Pancreas (tissue), 10 donors: ENCODE results near the gene SLC37A3. TPM values are rescaled to one million over a fixed set of nuclear protein-coding genes. Genes with fewer than 3 reads are reported as not detected.
"Not testable (repeated sequence)": the region's sequence is repeated elsewhere in the genome, so short reads cannot be mapped to it uniquely, and the experiment has no call there.

ENCODE experiments used
- ATAC-seq, 4 donors: fragments of 200-7000 bp; cut with Tn5 transposase; one replicate each; pipeline versions ENCODE4 v1.8.0 to v1.9.1; 2020; ENCODE audit warnings: mild to moderate bottlenecking in 4 of 4, moderate library complexity in 4 of 4
- DNase-seq, 6 donors: peaks; one replicate each; pipeline ENCODE4 v3.0.0-alpha.2; 2020
- FAIRE-seq: peaks from 2 replicates; lab custom pipeline; 2012; peaks lifted over from hg19 to GRCh38; lab: Jason Lieb, UNC
- H3K27ac ChIP-seq, 4 donors: fragments of 200-600 bp; sonication (generic); 1 replicate in 3 of 4; 2 replicates in 1 of 4; pipeline versions ENCODE4 v1.5.0 to v1.8.0; 2020
- H3K27me3 ChIP-seq, 4 donors: fragments of 200-600 bp; one replicate each; pipeline ENCODE4 v1.8.0; 2021
- H3K36me3 ChIP-seq, 3 donors: fragments of 200-600 bp; sonication (generic) in 1 of 3; one replicate each; pipeline versions ENCODE4 v1.5.0 to v1.8.0; 2020 to 2021
- H3K4me1 ChIP-seq, 3 donors: fragments of 200-600 bp; one replicate each; pipeline ENCODE4 v1.8.0; 2021
- H3K4me3 ChIP-seq, 4 donors: fragments of 200-600 bp; sonication (generic) in 2 of 4; one replicate each; pipeline versions ENCODE4 v1.5.0 to v1.8.0; 2020 to 2021
- H3K9me3 ChIP-seq, 4 donors: fragments of 200-600 bp; one replicate each; pipeline ENCODE4 v1.8.0; 2021
- CTCF ChIP-seq, 4 donors: fragments of 200-600 bp; sonication (generic) in 3 of 4; IDR thresholded peaks; one replicate each; pipeline versions ENCODE4 v1.5.0 to v1.8.0; 2021; ENCODE audit warnings: antibody characterized with exemption in 4 of 4
- WGBS, 2 donors: extraction: QIAGEN DNeasy Blood & Tissue Kit; methylation state at CpG; one replicate each; pipeline ENCODE4 v1.1.7; 2013; 5-methylcytosine and 5-hydroxymethylcytosine counted together
- intact Hi-C, 3 donors: fragments of 100-400 bp; cut with DNase I; formaldehyde crosslinking; loops; one replicate each; pipeline versions ENCODE4 v1.11.1 to v1.14.2; 2022
- polyA plus RNA-seq, 2 donors: library from polyadenylated mRNA; stranded (reverse); fragments of 200-250 nt; gene quantifications; one replicate each; pipeline ENCODE4 v1.2.3, GENCODE V29; 2013
- total RNA-seq, 6 donors: library from RNA; stranded (reverse); fragmentation: NEBNext Ultra II Directional in 4 of 6; extraction: Animal tissue kit (Norgen Biotek cat#: 25700) in 4 of 6; gene quantifications; one replicate each; pipeline versions ENCODE4 v1.2.1 to v1.2.4, GENCODE V29; 2021 to 2023
- donor health status: healthy with polysubstance abuse.
- donor health status: DM: no; HTN: no; CAD: no; lungs with moderate emphysema.
- donor health status: DM: no; HTN: no; CAD: no.
- donor health status: control.
- donor health status: control.
- donor health status: Bipolar disorder and iron deficiency.
- donor health status: DM: yes; HTN: yes; CAD: no.
- donor health status: DM: no; HTN: no; CAD: no.
- donor health status: DM: no; HTN: no; CAD: no.
- donor health status: DM: yes; HTN: yes; CAD: no.

Gene SLC37A3
- total and polyA plus RNA-seq, 8 donors: 17.3 to 30.3 (median 24.0) TPM

GRCh38 chr7:140326116-140326928, 72.0 kb downstream of the SLC37A3 start:
- DNase-seq (peak in 5 of 6 donors; percentile 31 to 64 (median 59)), ATAC-seq (peak; percentile 77 to 96 (median 94)), FAIRE-seq (no peak)
- WGBS, 2 donors: 30 to 36% methylated on average over 16 of the region's 16 CpGs
- no peaks in the 10 kb centered on the region for H3K4me1 ChIP-seq
- intact Hi-C loops: no loop called here
- no peaks in the 10 kb centered on the region for H3K27me3 ChIP-seq
- H3K27ac ChIP-seq: no peak overlapping the region
- H3K36me3 ChIP-seq: no peaks in the 10 kb centered on the region
- no peak overlapping the region for H3K4me3 ChIP-seq
- TF ChIP-seq CTCF (IDR thresholded peaks at IDR 0.05): peak in 3 of 4 donors; percentile 43 to 46 (median 44)
- no peaks in the 10 kb centered on the region for H3K9me3 ChIP-seq

- no peaks in the 10 kb centered on the region for H3K9me3 ChIP-seq
- DNase-seq (no peak), FAIRE-seq (no peak), ATAC-seq (no peak)
- no peaks in the 10 kb centered on the region for H3K36me3 ChIP-seq
- 76 to 85% methylated on average over 8 of the region's 8 CpGs for WGBS, 2 donors
- intact Hi-C loops: no loop called here
- no peak for TF ChIP-seq CTCF (IDR thresholded peaks at IDR 0.05)
- no peaks in the 10 kb centered on the region for H3K27me3 ChIP-seq
- H3K27ac ChIP-seq: no peak overlapping the region
- no peak overlapping the region for H3K4me3 ChIP-seq
- no peaks in the 10 kb centered on the region for H3K4me1 ChIP-seq
Measured at GRCh38 chr7:140325600-140325999, 72.7 kb downstream of the SLC37A3 start.

GRCh38 chr7:140324714-140325113, 73.6 kb downstream of the SLC37A3 start:
- intact Hi-C loops: no loop called here

GRCh38 chr7:140322759-140323158, 75.6 kb downstream of the SLC37A3 start:
- Histone ChIP-seq H3K9me3 (no peaks in the 10 kb centered on the region), H3K27me3 (no peaks in the 10 kb centered on the region), H3K4me1 (no peaks in the 10 kb centered on the region), H3K27ac (no peak overlapping the region), H3K4me3 (no peak overlapping the region), H3K36me3 (no peaks in the 10 kb centered on the region)
- WGBS, 2 donors: 28 to 30% methylated on average over 6 of the region's 6 CpGs
- no peak for DNase-seq
- no peak for FAIRE-seq
- no peak for TF ChIP-seq CTCF (IDR thresholded peaks at IDR 0.05)
- ATAC-seq: peak in 1 of 4 donors; percentile 18
- intact Hi-C loops: no loop called here

More at GRCh38 chr7:140324714-140325113, 73.6 kb downstream of the SLC37A3 start:
- ATAC-seq (no peak), FAIRE-seq (no peak), DNase-seq (no peak)
- H3K27ac ChIP-seq: no peak overlapping the region
- 92% methylated on average over 2 of the region's 2 CpGs for WGBS, 2 donors
- H3K36me3 ChIP-seq: no peaks in the 10 kb centered on the region
- H3K4me3 ChIP-seq: no peak overlapping the region
- H3K4me1 ChIP-seq: no peaks in the 10 kb centered on the region
- no peaks in the 10 kb centered on the region for H3K27me3 ChIP-seq
- TF ChIP-seq CTCF (IDR thresholded peaks at IDR 0.05): no peak
- H3K9me3 ChIP-seq: no peaks in the 10 kb centered on the region

- intact Hi-C loops: not testable (repeated sequence)
Measured at GRCh38 chr7:140320078-140320477, 78.3 kb downstream of the SLC37A3 start.

More at GRCh38 chr7:140320078-140320477, 78.3 kb downstream of the SLC37A3 start:
- peaks cover 0 to 16% (median 7%) of the 10 kb centered on the region in 3 donors for H3K4me1 ChIP-seq
- not testable (repeated sequence) for H3K36me3 ChIP-seq, DNase-seq, H3K27ac ChIP-seq, FAIRE-seq, H3K4me3 ChIP-seq, H3K9me3 ChIP-seq, ATAC-seq, H3K27me3 ChIP-seq
- WGBS, 2 donors: 94 to 95% methylated on average over 4 of the region's 4 CpGs
